ENCODE data around the gene TNNT2. TPM values are rescaled to one million over a fixed set of nuclear protein-coding genes. Genes with fewer than 3 reads are reported as not detected.

The TNNT2 gene
- total and polyA plus RNA-seq, 11 donors, result 5,987 to 28,496 (median 7,745) TPM

DNA sequence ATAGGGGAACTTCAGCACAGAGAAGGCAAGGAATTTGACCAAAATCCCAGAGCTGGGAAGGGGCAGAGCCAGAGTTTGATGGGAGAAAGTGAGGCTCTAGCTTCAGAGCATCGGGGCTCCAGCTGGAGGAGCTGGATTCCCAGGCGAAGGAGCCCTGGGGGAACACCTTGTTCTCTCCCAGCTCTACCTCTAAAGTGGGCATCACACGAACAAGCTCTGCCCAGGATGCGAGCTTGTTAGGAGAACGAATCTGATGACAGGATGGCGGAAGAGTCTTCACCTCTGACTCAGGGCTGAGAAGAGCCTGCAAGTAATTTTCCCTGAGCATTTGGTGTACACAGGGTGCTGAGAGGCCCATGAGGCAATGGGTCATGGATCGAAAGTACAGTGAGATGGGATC lies 22.0 kb downstream of the TNNT2 start:
- intact Hi-C loops (cut with DNase I), result loop anchor here in 1 of 10 donors (5.0 kb wide), 1 partner anchor 57 kb away; no protein-coding TSS in a partner anchor
- Histone ChIP-seq H3K27ac (no peak overlapping the region), H3K27me3 (no peaks in the 10 kb centered on the region), H3K4me3 (no peak overlapping the region), H3K4me1 (peaks cover 0 to 12% (median 0%) of the 10 kb centered on the region in 12 donors), H3K36me3 (peaks cover 0 to 20% (median 14%) of the 10 kb centered on the region in 9 donors), H3K9me3 (no peaks in the 10 kb centered on the region)
- TF ChIP-seq POLR2A (IDR thresholded peaks at IDR 0.05), result no peak
- TF ChIP-seq, protein P1, sequence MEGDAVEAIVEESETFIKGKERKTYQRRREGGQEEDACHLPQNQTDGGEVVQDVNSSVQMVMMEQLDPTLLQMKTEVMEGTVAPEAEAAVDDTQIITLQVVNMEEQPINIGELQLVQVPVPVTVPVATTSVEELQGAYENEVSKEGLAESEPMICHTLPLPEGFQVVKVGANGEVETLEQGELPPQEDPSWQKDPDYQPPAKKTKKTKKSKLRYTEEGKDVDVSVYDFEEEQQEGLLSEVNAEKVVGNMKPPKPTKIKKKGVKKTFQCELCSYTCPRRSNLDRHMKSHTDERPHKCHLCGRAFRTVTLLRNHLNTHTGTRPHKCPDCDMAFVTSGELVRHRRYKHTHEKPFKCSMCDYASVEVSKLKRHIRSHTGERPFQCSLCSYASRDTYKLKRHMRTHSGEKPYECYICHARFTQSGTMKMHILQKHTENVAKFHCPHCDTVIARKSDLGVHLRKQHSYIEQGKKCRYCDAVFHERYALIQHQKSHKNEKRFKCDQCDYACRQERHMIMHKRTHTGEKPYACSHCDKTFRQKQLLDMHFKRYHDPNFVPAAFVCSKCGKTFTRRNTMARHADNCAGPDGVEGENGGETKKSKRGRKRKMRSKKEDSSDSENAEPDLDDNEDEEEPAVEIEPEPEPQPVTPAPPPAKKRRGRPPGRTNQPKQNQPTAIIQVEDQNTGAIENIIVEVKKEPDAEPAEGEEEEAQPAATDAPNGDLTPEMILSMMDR (IDR thresholded peaks at IDR 0.05), result no peak
- 80 to 91% (median 80%) methylated on average over 7 of the region's 7 CpGs for WGBS, 4 donors
- DNase-seq (peak in 1 of 5 donors; percentile 33), ATAC-seq (no peak)

DNA sequence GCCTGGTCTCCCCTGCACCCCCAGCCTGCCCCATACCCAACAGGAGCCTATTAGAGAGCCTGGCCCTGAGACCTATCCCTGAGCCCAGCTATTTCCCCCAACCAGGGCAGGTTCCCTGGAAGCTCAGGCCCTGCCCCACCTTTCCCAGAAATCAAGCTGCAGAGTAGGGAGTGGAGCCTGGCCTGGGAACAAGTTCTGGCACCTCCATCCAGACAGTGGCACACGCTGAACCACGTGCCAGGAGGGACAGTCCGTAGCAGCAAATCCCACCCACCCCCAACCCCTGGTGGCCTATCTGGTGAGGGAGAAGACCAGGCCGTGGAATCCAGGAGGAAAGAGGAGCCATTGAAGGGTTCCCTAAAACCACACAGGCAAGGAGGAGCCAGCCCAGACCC lies 22.6 kb downstream of the TNNT2 start:
- Histone ChIP-seq H3K4me3 (no peak overlapping the region), H3K27me3 (no peaks in the 10 kb centered on the region), H3K36me3 (peaks cover 0 to 14% (median 8%) of the 10 kb centered on the region in 9 donors), H3K9me3 (no peaks in the 10 kb centered on the region), H3K4me1 (peaks cover 0 to 12% (median 0%) of the 10 kb centered on the region in 12 donors), H3K27ac (no peak overlapping the region)
- DNase-seq, result peak in 2 of 5 donors; percentile 28 to 33
- intact Hi-C loops (cut with DNase I), result loop anchor here in 1 of 10 donors (5.0 kb wide), 1 partner anchor 57 kb away; no protein-coding TSS in a partner anchor
- WGBS, 4 donors, result 35 to 51% (median 43%) methylated on average over 4 of the region's 4 CpGs
- no peak for TF ChIP-seq POLR2A (IDR thresholded peaks at IDR 0.05)
- TF ChIP-seq, protein P1 (IDR thresholded peaks at IDR 0.05), result no peak
- ATAC-seq, result peak; percentile 0 to 1 (median 0)

DNA sequence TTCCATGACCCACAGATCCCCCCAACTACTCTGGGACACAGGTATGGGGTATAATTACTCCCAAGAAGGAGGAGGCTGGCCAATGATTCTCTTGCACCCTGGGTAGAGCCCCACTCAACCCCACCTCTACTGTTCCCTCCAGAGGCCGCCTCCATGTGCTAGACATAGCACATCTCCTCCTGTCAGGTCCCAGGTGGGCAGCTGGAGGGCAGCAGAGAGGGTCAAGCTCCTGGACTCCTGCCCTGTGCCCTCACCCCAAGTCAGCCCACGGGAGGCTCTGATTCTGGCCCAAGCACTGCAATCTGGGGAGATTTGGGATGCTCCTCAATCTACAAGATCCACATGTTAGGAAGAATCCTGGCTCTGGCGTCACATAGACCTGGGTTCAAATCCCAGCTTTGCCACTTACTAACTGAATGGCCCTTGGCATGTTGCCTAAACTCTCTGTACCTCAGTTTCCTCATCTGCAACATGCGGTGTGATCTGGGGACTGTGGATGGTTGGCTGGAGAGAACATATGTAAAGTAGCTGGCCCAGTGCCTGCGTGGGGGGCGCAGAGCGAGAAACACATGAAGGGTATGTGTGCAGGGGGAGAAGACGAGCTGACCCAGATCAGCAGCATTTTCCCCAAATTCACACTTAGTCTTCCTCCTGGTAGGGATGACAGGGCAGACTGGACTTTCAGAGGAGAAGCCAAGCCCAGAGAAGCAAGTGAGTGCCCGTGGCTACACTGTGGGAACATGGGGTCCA lies 23.2 kb downstream of the TNNT2 start:
- H3K4me3 ChIP-seq, result no peak overlapping the region
- TF ChIP-seq, protein P1 (IDR thresholded peaks at IDR 0.05), result peak in 1 of 12 donors; percentile 7
- TF ChIP-seq POLR2A (IDR thresholded peaks at IDR 0.05), result no peak
- H3K27me3 ChIP-seq, result no peaks in the 10 kb centered on the region
- DNase-seq, result peak in 2 of 5 donors; percentile 21 to 23
- no peaks in the 10 kb centered on the region for H3K9me3 ChIP-seq
- no peak for ATAC-seq
- H3K27ac ChIP-seq, result no peak overlapping the region
- H3K4me1 ChIP-seq, result peaks cover 0 to 12% (median 0%) of the 10 kb centered on the region in 12 donors
- WGBS, 4 donors, result 89 to 92% (median 90%) methylated on average over 9 of the region's 9 CpGs
- intact Hi-C loops (cut with DNase I), result no loop called here
- peaks cover 0 to 8% (median 3%) of the 10 kb centered on the region in 9 donors for H3K36me3 ChIP-seq

DNA sequence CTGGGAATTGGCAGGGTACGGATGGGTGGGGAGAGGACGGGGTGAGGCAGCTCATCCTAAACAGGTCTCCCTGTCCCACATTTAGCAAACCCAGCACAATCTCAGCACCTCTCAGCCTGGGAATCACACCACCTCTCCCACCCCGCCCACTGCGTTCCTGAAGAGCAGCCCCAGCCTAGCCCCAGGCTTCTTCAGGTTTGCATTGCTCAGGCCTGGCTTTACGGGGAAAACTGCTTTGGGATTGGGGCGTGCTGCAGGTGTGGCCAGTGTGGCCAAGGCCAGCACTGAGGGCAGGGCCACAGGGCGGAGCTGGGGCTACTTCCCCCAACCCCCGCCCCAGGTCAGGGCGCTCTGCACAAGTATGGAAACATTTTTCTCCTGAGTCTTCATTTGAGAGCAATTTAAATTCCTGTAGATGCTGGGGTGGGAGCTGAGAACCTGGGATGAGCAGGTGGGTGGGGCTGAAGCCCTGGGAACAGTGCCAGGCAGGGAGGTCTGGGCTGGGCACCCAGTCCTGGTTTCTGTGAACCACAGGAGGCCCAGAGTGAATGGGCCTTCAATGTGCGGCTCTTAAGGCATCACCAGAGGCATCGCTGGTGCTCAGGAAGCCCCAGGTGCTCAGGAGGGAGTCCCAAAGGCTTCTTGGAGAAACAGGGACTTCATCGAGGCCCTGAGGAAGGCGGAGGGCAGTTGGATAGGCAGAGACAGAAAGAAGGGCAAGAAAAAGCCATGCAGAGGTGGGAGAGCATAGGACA lies 24.1 kb downstream of the TNNT2 start:
- H3K4me3 ChIP-seq, result no peak overlapping the region
- H3K27me3 ChIP-seq, result no peaks in the 10 kb centered on the region
- no peaks in the 10 kb centered on the region for H3K9me3 ChIP-seq
- ATAC-seq, result peak in 1 of 4 donors; percentile 1
- DNase-seq, result peak in 2 of 5 donors; percentile 26 to 34
- peaks cover 0 to 16% (median 2%) of the 10 kb centered on the region in 12 donors for H3K4me1 ChIP-seq
- no peak overlapping the region for H3K27ac ChIP-seq
- TF ChIP-seq POLR2A (IDR thresholded peaks at IDR 0.05), result no peak
- TF ChIP-seq, protein P1 (IDR thresholded peaks at IDR 0.05), result no peak
- no peaks in the 10 kb centered on the region for H3K36me3 ChIP-seq
- WGBS, 4 donors, result 84 to 92% (median 88%) methylated on average over 6 to 13 of the region's 13 CpGs
- intact Hi-C loops (cut with DNase I), result no loop called here
